Activated CD4-positive, alpha-beta T cell treated with anti-CD3 and anti-CD28 coated beads, Interleukin-2, Interleukin-4, amounts not matched to agents 100 ng/mL and 50 ng/mL, durations not matched to agents 16 hours and 8 hours (primary cell): Measurements from ENCODE around the gene MFN2.

Source experiments
- DNase-seq: peaks from one replicate; pipeline ENCODE4 v3.0.0-alpha.2; 2020; ENCODE audit warnings: low spot score

MFN2 gene

DNA sequence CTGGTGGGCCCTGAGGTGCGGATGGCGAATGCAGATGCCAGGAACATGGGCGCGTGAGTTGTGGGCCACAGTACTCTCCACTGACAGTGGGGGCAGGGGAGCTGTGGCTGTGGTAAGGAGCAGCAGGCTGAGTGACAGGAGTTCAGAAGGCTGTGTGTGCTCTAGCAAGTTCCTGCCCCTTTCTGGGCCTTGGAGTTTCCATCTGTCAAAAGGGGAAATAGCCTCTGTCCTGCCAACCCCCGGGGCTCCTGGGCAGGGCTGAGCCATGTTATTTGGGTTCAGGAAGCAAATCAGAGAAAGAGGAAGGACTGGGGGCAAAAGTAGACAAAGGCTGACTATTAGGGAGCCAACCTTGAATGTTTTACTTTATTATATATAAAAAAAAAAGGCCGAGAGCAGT is 19.5 kb upstream of the MFN2 start:
- DNase-seq: no peak

DNA sequence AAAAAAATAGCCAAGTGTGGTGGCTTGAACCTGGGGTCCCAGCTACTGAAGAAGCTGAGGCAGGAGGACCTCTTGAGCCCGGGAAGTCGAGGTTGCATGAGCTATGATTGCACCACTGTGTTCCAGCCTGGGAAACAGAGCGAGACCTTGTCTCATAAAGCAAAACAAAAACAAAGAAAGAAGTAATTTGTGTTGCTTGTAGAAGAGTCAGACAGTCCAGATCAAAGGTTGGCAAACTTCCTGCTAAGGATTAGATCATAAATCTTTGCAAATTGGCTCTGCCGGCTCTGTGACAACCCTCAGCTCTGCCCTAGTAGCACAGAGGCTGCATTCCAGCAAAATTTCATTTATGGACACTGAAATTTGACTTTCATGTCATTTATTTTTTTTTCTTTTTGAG is 19.0 kb upstream of the MFN2 start:
- DNase-seq: no peak

DNA sequence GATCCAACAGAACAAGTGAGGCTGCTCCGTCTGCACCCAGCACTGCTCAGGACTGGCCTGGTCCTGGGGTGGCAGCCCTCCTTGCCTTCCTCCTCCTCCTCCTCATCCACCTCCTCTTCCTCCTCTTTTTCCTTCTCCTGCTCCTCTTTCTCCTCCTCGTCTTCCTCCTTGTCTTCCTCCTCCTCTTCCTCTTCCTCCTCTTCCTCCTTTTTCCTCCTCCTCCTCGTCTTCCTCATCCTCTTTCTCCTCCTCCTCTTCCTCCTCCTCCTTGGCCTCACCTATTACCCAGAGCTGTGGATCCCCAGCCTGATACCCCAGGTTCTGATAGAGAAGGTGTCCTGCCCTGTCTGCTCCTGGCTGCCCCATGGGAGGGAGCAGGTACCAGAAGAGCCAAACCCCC is 16.6 kb upstream of the MFN2 start:
- no peak for DNase-seq

DNA sequence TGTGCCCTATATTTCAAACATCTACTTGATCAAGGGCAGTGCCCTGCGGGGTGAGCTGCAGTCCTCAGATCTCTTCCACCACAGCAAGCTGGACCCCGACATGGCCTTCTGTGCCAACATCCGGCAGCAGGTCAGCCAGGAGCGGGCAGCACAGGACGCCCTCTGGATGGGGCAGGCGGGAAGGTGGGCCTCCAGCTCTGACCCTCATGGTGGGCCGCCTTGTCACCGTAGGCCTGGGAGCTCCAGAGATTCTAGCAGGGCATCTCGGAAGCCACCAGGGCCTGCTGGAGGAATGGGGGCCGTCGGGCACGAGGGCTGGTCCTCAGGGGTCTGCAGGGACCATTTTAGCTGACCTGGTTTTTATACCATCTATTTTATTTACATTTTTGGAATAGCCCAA is 15.6 kb upstream of the MFN2 start:
- no peak for DNase-seq

DNA sequence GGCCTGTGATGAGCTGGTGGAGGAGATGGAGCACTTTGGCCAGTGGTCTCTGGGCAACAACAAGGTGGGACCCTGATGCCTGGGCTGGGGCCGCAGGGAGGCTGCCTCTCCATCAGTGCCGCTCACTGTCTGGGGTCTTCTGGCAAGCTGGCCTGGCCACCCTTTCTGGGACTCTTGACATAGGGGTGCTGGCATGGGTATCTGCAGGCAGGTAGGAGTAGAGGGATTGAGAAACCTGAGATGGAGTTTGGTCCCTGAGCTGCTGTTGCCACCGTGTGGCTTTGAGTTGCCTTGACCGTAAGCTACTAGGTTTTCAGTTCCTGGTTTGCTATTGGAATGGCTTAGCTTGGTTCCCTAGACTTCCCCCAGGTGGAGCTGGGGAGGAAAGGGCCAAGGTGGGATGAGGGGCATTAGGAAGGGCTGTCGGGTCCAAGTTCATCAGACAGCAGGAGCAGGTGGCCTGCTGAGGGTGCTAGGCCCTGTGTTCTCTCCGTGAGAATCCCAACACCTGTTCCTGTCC is 13.2 kb upstream of the MFN2 start:
- no peak for DNase-seq

DNA sequence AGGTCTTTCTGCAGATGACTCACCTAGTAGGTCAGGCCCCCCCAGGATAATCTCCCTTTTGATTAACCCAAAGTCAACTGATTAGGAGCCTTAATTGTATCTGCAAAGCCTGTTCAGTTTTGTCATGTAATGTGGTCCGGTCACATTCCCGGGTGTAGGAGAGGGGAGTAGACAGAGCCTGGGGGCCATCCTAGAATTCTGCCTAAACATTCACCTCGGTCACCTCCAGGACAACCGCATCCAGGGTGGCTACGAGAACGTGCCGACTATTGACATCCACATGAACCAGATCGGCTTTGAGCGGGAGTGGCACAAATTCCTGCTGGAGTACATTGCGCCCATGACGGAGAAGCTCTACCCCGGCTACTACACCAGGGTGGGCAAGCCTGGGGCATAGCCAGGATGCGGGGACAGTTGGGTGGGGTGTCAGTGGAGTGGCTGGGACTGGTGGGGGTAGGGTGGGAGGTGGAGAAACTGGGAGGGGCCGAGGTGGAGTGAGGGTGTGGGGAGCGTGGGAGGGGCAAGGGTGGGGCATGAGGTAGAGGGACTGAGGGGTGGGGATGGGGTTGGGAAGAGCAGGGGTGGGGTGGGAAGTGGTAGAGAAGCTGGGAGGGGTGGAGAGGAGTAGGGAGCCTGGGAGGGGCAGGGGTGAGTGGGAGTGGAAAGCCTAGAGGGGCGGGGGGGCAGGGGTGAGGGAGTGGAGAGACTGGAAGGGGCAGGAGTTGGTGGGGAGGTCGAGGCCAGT is 9.6 kb upstream of the MFN2 start:
- no peak for DNase-seq

DNA sequence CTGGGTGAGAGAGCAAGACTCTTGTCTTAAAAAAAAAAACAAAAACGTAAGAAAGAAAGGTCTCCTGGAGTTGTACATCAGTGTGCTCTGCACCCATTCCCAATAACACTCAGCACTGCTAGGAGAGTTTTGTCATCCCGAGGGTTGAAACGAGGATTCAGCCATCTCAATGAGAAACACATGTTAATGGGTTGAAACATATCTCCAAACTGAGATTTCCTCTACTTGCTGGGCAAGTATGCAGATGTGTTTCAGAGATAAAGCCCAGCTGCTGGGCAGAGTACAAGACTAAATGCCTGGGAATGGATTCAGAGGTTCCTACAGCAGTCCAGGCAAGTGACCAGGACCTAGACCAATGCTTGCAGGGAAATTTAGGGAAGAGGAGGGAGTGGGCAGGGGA is 2.6 kb upstream of the MFN2 start:
- no peak for DNase-seq

DNA sequence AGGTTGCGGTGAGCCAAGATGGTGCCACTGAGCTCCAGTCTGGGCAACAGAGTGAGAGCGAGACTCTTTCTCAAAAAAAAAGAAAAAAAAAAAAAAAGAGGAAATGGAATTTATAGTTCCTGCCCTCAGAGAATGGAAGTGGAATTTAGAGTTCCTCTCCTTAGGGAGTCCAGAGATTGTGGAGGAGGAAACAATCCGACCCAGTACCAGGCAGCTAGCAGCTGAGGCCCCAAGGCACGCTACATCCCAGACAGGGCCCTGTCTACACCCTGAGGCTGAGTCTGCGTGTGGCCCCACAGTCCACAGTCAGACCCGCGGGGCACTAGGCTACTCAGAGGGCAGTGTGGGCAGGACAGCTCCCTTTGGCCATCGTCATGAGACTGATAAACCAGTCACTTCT is 1.9 kb upstream of the MFN2 start:
- DNase-seq: no peak

DNA sequence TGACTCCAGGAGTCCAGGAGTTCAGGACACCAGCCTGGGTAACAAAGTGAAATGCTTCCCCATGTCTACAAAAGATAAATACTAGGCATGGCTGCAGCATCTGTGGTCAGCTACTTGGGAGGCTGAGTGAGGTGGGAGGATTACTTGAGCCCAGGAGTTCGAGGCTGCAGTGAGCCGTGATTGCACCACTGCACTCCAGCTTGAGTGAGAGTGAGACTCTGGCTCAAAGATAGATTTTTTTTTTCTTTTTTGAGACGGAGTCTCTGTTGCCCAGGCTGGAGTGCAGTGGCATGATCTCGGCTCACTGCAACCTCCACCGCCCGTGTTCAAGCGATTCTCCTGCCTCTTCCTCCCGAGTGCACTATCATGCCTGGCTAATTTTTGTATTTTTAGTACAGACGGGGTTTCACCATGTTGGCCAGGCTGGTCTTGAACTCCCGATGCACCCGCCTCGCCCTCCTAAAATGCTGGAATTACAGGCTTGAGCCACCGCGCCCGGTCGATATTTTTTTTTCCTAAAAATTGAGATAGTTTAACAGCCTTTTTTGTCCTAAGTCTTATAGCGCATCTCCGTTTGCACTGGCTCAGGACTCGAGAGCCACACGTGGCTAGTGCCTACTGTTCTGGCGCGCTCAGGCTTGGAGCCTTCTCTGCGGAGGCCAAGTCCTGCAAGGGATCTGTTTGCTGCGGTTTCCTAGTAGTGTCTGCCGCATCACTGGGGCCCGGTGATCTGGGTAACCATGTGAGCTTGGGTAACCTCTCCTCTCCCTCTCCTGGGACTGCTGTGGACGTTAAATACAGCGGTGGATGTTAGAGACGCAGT is 1.0 kb upstream of the MFN2 start:
- no peak for DNase-seq

DNA sequence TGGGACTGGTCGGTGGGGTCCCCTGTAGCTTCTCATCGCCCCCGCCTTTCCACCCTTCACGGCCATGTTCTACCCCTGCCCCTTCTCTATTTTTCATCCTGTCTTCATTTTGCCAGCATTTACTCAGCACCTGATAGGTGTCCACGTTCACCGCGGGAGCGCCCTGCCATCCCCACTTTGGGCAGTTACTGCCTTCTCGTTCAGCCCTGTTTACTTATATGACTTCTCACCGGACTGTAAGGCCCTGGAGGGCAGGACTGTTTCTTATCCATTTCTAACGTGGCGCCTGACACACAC is 380 bp downstream of the MFN2 start:
- no peak for DNase-seq

DNA sequence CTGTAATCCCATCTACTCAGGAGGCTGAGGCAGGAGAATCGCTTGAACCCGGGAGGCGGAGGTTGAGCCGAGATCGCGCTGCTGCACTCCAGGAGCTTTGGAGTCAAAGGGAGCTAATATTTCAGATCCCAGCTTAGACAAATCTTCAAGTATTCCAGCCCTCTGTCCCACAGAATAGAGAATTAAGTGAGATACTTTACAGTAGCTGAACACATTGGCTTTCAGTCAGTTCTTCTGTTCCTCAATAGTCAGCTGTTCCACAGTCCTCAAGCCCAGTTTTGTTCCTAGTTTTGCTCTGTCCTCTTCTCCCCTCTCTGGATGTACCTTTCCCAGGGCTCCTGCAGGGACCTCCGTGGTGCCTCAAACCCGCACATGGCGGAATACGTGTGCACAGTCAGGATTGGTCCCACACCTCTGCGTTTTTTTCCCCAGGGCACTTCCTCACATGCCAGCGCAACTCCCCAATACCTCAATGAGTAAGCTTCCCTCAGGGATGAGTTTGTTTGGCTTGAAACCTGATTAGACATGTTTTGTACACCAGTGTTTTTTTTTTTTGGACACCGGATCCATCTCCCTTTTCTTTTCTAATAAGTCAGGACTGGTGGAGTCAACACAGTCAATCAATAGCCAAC is 1.2 kb downstream of the MFN2 start:
- DNase-seq: no peak

DNA sequence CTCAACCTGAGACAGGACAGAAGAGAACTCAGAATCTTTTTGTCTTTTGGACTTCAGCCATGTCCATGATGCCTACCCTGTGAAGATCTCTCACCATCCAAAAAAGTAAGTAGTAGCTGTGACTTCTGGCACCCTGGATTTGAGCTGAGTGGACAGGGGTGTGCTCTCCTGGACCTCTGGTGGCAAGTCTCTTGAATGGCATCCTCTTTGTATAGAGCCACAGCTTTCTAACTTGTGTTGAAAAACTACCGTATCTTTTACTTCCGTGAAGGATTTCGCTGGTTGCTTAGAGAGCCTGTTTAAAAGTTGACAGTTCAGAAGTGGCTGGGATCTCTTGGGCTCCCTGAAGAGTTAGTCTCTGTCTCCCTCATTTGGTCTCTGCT is 1.8 kb downstream of the MFN2 start:
- peak; percentile 18 for DNase-seq

DNA sequence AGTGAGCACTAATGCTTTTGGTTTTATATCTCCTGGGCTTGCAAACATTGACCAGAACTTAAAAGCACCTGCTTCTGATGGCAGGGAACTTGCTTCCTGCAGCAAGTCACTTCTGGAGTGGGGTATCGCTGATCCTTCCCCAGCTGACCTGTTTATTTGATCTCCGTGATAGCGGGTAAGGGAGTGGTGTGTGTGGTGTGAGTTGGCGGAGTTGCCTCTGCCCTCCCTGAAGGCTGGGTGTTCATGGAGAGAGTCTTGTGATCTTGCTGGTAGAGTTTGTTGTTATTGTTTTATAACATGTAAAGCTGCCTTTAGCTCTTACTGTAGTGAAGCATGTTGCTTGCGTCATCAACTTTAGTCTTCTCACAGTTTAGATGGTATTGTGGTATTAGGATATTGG is 3.9 kb downstream of the MFN2 start:
- no peak for DNase-seq

DNA sequence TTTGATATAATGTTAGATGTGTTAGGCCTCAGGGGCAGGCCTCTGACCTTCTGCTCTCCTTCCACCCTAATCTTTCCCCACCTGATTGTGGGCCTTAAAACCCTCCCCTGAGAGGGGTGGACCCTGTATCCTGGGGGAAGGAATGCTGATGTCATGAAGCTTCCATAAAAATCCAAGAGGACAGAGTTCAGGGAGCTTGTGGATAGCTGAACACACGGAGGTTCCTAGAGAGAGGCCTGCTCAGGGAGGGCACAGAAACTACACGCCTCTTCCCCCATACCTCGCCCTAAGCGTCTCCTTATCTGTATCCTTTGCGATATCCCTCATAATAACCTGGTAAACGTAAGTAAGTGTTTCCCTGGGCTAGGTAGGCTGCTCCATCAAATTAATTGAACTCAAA is 4.3 kb downstream of the MFN2 start:
- no peak for DNase-seq

DNA sequence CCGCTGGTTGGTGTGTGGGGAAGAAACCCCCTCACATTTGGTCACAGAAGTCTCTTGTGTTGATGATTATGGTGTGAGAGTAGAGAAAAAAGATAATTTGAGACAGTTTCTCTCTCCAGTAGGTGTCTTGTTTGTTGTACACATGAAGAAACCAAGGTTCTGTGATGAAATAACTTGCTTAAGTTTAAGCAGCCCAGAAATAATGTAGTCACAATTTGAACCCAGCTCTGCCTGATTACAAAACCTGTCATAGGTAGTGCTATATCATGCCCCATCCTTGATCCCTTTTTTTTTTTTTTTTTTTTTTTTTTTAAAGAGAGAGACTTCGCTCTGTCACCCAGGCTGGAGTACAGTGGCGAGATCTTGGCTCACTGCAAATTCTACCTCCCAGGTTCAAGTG is 4.9 kb downstream of the MFN2 start:
- no peak for DNase-seq

DNA sequence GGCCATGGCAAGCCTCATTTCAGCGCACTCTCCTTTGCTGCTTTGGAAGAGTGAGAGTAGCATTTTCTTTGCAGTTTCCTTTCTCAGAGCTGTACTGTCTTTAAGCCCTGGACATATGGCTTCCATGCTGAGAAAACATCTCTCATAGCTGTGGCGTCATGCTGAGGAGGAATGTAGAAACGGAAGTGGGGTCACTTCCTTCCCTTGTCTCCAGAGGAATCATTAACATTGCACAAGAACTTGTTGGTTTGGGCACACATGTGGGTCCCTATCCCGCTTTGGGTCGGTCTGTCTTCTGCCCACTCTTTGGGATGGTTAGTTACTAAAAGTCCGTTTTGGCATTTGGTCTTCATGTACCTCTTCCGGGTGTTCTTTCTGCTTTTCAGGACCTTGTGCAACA is 5.6 kb downstream of the MFN2 start:
- DNase-seq: no peak

DNA sequence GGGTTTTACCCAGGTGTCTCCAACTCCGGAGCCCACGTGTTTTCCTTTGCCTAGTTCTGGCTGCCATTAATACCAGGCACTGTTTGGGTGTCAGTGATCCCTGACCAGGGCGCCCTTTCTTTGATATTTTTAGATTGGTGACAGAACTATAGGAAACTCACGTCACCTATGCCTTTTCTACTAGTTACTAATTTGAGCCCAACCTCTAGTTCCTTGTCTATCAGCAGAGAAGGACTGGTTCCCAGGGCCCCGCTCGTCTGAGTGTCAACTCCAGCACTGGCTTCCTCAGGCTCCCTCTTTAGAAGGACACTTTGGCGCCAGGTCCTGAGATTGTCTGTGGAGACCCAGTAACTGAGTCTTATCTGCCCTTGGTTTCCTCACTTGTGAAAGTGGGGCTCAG is 9.4 kb downstream of the MFN2 start:
- DNase-seq: no peak

DNA sequence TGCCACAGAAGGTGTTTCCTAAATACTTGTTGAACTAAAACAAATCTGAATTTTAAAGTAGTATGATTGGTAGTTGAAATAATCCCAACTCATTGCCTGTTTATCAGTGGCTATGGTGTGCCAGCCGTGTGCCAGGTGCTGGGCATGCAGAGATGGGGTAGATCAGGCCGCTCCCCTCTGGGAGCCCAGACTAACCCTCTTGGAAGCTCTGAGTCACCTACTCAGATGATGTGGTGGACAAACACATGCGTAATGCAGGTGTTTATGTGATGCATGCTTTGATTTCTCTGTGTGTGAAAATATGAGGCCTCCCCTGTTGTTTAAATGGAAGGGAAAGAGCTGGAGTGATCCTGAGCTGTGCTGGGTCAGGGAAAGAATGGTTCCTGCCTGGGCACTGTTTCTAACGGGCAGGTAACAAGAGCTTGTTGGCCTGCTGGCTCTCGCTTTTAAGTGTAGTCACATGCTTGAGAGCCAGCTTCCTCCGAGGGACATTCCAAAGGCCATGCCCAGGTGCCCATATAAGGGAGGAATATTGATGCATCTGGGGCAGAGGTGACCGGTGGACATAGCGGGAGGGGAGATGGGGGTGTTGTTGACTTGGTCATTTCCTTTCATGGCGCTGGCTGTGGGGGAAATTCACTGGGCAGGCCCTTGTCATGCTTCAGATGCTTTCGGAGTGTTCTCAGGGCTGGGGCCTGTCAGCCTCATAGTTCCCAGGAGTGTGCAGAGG is 10.2 kb downstream of the MFN2 start:
- DNase-seq: no peak

DNA sequence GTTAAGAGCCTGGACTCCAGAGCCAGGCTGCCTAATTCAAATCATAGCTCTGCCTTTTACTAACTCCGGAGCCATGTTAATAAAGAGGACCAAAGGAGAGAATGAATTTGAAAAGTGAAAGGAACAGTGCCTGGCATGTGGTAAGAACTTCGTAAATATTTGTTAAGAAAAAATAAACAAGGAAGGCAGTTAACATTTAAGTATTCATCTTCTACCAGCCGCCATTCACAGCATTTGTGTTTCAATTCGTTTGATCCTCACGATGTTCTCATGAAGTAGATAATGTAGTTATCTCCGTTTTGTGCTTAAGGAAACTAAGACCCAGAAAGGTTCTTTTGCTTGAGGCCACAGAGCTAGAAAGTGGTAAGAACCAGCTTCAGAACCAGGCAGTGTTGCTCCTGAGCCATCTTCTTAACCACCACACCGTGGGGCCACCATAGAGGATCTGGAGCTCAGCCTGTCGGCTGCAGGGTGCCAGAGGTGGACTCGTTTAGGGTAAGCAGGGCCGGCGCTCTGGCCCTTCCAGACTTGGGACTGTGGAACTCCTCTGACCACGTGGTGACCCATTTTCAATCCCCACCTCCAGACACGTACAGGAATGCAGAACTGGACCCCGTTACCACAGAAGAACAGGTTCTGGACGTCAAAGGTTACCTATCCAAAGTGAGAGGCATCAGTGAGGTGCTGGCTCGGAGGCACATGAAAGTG is 11.9 kb downstream of the MFN2 start:
- DNase-seq: no peak

DNA sequence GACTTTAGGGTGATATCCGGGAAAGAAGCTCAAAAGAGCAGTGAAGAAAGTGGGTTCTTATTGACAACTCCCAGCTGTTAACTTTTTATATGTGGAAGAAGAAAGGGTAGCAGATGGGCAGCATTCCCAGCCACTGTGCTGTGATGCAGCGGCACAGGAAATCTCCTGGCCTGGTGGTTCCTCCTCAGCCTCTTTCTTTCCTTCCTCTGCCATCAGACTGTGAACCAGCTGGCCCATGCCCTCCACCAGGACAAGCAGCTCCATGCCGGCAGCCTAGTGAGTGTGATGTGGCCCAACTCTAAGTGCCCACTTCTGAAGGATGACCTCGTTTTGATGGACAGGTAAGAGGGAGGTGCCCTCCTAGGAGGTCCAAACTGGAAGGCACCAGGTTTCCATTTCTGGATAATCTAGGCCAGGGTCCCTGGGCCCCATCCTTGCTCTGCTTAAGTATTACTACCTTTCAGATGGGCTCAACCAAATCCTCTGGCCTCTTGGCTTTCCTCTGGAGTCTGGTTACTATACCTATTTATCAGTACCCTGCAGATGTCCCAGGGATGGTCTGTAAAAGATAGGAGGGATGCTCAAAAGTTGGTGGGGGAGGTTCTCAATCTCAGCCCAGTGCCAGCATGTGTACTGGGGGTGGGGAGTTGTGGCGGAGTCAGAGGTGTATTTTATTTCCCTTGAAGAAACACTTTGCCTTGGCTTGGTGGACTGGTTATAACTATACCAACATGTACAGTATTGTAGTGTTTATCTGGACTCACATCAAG is 17.0 kb downstream of the MFN2 start:
- no peak for DNase-seq

DNA sequence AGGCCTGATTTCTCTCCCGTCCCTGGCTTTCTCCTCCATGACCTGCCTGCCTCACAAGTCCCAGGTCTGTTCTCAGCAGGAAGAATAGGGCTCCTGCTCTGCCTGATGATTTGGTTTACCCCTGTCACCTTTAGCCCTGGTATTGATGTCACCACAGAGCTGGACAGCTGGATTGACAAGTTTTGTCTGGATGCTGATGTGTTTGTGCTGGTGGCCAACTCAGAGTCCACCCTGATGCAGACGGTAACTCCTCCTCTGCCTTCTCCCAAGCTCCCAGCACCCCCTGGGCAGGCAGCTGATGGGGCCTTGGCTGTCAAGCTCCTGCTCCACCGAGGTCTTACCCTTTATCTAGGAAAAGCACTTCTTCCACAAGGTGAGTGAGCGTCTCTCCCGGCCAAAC is 18.4 kb downstream of the MFN2 start:
- DNase-seq: no peak
